HG03439 (cell line): ENCODE results near the gene HRC.

Experiments used
- ATAC-seq: cut with Tn5 transposase; IDR thresholded peaks from one replicate; pipeline ENCODE4 v1.9.1; 2021; ENCODE audit warnings: mild to moderate bottlenecking, moderate library complexity; ENCODE audit not compliant: unreplicated experiment

The HRC gene

GRCh38 chr19:49117677-49118564 is 37.3 kb downstream of the HRC start:
- no peak for ATAC-seq

- no peak for ATAC-seq
These were observed 38.7 kb downstream of the HRC start for GRCh38 chr19:49116544-49116943.

GRCh38 chr19:49114630-49115363 is 40.4 kb downstream of the HRC start:
- no peak for ATAC-seq

- ATAC-seq, result peak; percentile 33
These were observed 41.2 kb downstream of the HRC start, which contains the start of gene LIN7B for GRCh38 chr19:49113762-49114629. Gene LIN7B (plus strand): TSS chr19:49114370. CDS start chr19:49114405, 35 bp downstream.

GRCh38 chr19:49111218-49111998 is 43.8 kb downstream of the HRC start:
- ATAC-seq, result no peak

- no peak for ATAC-seq
These were observed 44.6 kb downstream of the HRC start for GRCh38 chr19:49110567-49110966.

GRCh38 chr19:49109569-49110233 is 45.5 kb downstream of the HRC start:
- no peak for ATAC-seq

- no peak for ATAC-seq
These were observed 46.1 kb downstream of the HRC start for GRCh38 chr19:49109051-49109450.

- ATAC-seq, result no peak
These were observed 47.4 kb downstream of the HRC start for GRCh38 chr19:49107625-49108459.

- no peak for ATAC-seq
These were observed 48.5 kb downstream of the HRC start for GRCh38 chr19:49106648-49107135.

- ATAC-seq, result no peak
These were observed 50.8 kb downstream of the HRC start for GRCh38 chr19:49104229-49104864.

- no peak for ATAC-seq
These were observed 51.7 kb downstream of the HRC start for GRCh38 chr19:49103331-49104085.

GRCh38 chr19:49102303-49102702 is 52.9 kb downstream of the HRC start:
- ATAC-seq, result no peak
